Activated CD4-positive, alpha-beta T cell treated with anti-CD3 and anti-CD28 coated beads for 24 hours (primary cell): ENCODE data around the gene ZNF853.
"Not testable (repeated sequence)": the region's sequence is repeated elsewhere in the genome, so short reads cannot be mapped to it uniquely, and the experiment has no call there.

Source experiments
- DNase-seq, 2 donors: peaks; one replicate each; pipeline ENCODE4 v3.0.0-alpha.2; 2020; ENCODE audit warnings: low read depth in 2 of 2

ZNF853 gene

DNA sequence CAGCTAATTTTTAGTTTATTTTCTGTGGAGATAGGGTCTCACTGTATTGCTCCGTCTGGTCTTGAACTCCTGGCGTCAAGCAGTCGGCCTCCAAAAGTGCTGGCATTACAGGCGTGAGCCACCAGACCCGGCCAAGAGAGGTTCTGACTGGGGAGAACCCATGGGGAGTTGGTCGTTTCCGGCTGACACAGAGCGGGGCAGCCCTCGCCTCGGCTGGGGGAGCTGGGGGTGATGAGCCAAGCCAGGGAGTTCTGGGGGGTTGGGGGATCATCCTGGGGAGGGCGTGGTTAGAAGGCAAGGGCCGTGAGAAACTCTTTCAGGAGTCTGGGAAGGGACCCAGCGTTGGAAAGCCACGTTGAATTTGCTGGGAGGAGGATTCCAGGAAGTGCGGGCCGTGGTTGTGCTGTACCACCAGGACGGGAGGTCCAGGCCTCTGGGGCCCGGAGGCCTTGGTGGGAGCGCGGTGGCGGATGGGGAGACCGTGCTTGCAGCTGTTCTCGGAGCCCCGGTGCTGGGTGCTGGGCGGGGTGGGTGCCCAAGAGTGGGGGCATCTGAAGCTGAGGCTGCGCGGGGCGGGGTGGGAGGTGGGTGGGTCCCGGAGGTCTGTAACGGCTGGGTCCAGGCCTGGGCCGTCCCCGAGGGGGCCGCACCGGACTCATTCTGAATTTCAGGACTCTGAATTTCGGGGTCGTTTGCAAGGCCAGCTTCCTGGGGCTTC is 8.4 kb upstream of the ZNF853 start:
- DNase-seq, result no peak

DNA sequence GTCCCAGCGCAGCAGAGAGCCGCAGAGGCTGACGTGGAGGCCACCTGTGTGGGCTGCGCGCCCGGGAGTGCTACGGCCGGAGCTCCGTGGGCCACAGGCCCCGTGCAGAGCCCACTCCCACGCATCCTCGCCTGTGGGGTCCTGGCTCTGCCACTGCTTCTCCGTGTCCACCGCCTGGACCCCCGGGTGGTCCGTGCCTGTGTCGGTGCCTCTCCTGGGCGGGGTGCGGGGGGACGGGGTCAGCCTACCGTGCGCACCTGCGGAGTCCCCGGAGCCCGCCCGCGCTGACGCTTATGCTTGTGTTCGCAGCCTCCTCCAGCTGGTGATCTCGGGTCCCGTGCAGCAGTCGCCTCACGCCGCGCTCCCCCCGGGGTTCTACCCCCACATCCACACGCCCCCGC is 7.8 kb upstream of the ZNF853 start:
- no peak for DNase-seq

DNA sequence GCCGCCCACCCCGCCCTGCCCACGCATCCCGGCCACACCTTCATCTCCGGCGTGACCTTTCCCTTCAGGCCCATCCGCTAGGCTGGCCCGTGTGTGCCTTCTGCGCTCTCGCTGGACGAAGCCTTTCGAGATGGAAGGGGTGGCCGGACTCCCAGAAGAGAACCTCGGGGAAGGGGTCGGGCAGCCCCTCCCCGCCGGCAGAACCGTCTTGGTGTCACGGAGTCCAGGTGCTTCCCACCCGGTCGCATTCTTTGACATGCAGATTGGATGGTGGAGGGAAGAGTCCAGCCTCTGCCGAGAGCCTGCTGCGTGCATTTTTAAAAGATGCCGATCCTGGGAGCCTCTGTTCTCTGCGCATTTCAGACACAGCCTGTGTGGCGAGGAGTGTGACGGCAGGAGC is 7.3 kb upstream of the ZNF853 start:
- no peak for DNase-seq

DNA sequence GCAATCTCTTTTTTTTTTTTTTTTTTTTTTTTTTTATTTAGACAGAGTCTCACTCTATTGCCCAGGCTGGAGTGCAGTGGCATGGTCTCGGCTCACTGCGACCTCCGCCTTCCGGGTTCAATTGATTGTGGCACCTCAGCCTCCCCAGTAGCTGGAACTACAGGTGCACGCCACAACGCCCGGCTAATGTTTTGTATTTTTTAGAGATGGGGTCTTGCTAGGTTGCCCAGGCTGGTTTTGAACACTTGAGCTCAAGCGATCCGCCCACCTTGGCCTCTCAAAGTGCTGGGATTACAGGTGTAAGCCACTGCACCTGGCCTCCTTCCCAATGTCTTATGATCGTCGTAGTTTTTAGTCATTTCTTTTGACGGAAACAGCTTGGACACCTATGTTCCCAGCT is 6.6 kb upstream of the ZNF853 start:
- DNase-seq, result no peak

DNA sequence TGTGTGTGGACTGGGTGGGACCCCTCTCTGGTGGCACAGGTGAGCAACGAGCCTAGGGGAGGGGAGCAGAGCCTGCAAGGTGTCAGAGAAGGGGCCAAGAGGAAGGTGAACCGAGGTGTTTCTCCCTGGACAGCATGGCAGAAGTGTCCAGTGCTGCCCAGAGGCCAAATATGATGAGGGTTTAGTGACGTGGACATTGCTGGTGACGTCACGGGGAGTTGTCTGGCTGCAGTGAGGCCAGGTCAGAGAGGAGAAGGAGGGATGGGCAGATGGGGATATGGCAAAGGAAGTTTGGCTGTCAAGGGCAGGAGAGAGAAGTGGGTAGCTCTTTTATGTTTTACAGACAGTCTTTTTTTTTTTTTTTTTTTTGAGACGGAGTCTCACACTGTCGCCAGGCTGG is 2.6 kb upstream of the ZNF853 start:
- DNase-seq, result no peak

DNA sequence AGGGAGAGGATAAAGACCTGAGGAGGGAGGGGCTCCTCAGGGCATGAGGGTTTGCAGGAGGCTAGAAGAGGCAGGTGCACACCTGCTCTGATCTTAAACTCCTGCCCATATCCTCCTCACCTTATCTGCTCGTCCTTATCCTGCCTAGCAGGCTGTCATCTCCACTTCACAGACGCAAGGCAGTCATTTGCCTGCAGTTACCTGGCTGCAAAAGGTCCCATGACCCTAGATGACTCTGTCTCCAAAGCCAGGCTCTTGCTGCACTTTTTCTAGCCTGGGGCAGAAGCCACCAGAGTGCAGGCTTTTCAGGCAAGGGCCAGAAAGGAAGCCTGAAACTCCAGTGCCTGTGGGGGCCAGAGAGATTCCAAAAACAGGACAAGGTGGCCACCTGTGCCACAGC is 1.7 kb upstream of the ZNF853 start:
- DNase-seq, result no peak

DNA sequence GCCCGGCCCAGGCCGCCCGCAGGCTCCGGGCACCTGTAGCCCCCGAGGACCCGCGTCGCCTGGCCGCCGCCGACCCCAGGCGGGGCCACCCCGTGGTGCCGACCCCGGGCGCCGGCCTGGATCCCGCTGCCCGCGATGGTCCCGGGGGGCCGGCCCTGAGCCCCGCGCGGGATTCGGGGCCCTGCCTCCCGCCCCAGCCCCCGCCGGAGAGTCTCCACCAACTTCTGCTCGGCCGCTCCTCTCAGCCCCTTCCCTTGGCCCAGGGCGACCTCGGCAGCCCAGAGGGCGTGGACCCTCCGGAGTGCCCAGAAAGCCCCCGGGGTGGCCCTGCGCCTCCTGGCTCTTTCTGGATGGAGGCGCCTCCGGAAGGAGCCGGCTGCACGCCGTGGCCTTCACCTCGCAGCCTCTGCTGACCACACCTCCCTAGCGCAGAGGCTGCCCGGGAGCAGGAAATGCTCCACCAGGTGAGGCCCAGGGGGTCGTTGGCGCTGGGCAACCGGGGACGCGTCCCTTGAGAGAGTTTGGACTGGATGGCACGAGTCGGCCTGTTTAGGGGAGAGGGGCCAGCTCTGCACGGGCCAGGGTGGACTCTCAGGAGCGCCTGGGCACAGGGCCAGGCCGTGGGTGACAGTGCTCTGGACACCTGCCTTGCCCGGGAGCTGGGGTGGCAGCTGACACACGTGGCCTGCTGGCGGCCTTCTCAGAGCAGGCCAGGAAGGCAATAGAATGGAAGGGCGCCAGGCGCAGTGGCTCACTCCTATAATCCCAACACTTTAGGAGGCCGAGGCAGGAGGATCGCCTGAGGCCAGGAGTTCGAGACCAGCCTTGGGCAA is 529 bp downstream of the ZNF853 start:
- DNase-seq, result no peak

DNA sequence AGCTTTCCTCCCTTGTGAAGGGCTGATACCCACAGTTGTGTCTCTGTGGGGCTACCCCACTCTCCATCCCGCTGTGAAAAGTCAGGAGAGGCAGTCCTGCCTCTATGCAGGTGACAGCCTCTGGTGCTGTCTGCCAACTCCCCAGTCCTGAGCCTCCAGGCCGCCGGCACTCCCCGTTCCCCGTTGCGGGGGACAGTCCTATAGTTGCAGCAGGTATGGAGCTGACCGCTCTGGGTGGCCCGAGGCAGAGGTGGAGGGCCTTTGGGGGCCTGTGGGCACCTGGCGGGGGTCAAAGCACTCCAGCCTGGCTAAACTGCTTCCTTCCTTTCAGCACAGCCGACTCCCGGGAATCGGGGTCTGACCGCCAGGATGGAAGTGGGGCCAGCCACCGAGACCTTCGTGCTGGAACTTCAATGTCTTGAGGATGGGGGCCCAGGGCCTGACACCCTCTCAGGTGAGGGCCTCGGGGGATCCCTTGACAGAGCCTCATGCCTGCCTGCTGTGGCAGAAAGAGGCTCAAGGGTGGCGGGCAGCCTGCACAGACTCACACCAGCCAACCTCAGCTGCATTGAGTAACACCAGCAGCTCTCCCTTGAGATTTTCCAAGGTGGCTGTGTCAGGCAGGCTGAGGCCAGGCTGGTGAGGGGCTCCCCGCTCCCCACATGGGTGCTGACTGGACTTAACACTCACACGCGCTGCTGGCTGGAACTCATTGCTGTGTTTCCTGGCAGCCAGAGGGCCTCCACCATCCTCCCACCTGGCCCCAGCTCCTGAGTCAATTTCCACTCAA is 1.6 kb downstream of the ZNF853 start:
- no peak for DNase-seq

DNA sequence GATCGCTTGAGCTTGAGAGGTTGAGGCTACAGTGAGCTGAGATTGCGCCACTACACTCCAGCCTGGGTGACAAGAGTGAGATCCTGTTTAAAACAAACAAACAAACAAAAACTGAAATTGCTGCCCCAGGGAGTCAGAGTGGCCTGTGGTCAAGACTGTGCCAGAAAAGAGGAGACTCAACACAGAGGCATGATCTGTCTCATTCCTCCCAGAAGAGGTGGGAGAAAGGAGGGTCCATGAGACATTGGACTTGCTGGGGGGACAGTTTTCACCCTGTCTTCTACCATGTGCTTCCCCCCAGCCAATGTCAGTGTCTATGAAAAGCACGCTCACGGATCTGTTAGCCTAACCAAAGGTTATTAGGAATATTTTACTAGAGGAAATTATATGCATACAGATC is 3.2 kb downstream of the ZNF853 start:
- no peak for DNase-seq

DNA sequence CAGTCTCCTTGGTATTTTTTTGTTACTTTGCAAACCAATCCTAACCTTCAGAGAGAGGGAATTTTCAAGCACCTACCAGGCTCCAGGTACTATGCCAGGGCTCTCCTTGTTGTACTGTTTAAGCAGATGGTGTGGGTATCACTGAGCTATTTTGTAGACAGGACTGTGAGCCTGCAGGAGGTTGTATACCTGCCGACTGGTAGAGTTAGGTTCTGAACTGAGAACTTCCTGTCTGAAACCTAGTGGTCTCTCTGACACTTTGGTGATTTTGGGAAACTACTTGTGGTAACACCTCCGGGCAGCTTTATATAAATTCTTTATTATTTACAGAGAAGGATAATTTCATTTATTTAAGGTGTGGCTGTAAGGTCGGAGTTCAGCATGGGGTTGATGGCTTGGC is 4.6 kb downstream of the ZNF853 start:
- DNase-seq, result no peak

DNA sequence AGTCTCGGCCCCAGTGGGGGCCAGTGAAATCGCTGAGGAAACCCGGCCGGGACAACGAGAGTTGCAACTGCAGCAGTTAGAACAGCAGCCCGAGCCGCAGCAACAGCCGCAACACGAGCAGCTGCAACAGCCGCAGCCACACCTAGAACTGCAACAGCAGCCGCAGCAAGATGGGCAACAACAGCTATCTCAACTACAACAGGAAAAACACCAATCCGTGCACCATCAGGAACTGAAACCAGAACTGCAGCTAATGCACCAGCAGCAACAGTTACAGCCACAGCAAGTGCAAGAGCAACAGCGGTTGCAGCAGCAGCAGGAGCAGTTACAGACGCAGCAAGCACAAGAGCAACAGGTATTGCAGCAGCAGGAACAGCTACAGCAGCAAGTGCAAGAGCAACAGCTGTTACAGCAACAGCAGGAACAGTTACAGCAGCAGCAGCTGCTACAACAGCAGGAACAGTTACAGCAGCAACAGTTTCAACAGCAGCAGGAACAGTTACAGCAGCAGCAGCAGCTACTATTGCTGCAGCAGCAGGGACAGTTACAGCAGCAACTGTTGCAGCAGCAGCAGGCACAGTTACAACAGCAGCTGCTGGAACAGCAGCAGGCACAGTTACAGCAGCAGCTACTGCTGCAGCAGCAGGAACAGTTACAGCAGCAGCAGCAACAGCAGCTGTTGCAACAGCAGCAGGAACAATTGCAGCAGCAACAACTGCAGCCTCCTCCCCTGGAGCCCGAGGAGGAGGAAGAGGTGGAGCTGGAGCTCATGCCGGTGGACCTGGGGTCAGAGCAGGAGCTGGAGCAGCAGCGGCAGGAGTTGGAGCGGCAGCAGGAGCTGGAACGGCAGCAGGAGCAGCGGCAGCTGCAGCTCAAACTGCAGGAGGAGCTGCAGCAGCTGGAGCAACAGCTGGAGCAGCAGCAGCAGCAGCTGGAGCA is 6.1 kb downstream of the ZNF853 start:
- no peak for DNase-seq

DNA sequence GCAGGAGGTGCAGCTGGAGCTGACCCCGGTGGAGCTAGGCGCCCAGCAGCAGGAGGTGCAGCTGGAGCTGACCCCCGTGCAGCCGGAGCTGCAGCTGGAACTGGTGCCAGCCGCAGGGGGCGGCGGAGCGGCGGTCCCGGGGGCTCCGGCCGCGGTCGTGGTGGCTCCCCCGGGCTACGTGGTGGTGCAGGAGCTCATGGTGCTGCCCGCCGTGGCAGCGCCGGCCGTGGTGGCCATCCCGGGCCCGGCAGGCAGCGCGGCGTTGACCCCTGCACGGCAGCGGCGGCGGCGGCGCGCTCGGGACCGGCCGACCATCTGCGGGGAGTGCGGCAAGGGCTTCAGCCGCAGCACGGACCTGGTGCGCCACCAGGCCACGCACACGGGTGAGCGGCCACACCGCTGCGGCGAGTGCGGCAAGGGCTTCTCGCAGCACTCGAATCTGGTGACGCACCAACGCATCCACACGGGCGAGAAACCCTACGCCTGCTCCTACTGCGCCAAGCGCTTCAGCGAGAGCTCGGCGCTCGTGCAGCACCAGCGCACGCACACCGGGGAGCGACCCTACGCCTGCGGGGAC is 6.8 kb downstream of the ZNF853 start:
- no peak for DNase-seq

DNA sequence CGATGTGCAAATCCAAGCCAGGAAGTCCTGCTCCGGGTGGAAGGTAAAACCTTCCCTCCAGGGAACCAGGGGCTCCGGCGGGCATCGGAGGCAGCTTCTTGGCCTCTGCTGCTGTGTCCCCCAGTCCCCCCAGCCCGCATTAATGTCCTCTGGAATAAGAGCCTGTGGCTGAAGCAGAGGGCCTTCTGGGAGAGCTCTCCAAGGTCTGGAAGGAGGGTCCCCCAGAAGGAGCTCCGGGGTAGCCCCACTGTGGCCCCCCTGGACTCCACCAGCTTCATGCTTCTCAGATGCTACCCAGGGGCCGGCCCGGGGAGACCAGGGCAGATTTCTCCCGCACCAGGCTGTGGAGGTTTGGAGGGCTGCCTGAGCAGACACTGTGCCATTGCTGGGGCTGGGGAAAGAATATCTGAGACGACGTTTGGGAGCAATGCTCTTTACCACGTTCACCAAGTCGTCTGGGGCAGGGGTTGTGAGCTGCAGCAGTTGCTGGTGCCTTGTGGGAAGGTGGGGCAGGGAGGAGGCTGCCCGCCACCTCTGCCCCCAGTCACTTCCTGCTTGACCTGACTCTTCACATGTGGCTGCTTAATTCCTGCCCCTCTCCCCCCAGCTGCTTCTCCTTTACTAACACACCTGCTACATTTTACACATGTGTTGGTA is 8.3 kb downstream of the ZNF853 start:
- DNase-seq, result no peak

DNA sequence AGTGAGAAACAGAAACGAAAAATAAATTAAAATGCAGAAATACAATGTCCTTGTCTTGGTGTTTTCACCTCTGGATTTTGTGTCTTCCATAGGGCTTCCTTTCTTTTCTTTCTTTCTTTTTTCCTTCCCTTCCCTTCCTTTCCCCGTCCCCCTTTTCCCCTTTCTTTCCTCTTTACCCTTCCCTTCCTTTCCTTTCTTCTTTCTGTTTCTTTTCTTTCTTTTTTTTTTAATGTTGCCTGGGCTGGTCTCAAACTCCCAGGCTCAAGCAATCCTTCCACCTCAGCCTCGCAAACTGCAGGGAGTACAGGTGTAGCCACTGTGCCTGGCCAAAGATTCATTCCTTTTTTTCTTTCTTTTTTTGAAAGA is 8.8 kb downstream of the ZNF853 start:
- DNase-seq, result no peak

DNA sequence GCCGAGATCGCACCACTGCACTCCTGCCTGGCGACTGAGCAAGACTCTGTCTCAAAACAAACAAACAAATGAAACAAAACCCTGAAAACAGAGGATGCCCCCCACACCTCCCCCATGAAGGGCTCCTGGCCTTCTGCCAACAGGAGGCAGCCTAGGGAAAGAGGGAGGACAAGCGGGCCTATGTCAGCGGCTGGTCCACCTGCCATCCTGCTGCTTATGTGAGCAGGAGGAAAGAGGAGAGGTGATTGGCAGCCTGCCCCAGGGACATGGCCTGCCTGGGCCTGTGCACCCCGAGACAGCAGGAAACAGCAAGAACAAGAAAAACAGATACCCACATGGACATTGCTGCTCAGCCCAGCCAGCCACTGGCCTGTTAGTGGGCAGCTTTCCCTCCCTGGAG is 12.6 kb downstream of the ZNF853 start:
- no peak for DNase-seq

DNA sequence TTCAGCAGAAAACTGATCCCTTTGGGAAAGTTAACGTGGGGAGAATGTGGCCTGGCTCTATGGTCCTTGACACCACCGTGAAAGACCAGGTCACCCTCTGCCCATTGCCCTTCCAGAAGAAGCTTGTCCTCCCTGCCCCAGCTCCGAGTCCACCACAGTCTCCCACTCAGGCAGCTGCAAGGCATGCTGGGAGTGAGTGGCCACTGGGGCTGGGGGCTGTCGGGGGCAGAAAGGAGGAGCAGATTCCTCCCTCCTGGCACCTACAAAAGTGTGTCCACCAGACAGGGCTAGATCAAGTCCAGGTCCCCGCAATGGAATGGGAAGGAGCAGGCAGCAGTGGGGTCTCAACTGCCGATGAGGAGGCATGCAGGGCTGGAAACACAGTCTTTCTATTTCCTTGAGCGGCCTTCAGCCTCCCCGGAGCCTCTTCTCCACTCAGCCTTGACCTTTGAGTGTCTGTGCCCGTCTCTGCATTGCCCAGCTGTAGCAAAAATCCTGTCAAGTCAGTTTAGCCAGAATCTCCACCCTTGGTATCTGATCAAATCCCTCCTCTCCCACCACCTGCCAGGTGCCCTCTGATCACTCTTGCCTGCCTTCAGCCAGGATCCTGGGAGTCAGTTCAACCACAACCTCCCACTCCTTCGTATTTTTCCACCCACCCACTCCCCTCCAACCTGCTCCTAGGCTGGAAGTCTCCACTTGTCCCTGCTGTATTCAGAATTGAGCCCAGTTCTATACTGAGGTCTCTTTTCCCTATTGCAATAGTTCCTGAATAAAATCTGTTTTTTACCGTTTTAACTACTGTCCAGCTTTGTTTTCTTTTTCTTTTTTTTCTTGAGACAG is 14.8 kb downstream of the ZNF853 start:
- no peak for DNase-seq

DNA sequence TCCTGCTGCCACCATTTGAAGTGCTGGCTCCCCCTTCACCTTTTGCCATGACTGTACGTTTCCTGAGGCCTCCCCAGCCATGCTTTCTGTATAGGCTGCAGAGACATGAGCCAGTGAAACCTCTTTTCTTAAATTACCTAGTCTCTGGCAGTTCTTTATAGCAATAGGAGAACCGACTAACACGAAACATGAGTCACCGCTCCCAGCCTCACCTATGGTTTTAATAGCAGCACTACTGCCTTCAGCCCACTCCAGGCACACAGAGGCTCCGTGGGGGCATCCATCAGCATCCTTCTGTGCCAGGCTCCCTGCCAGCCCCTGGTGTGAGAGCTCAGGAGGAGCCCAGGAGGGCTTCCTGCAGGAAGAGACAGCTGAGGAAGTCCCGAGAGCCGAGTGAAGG is 16.2 kb downstream of the ZNF853 start:
- no peak for DNase-seq

DNA sequence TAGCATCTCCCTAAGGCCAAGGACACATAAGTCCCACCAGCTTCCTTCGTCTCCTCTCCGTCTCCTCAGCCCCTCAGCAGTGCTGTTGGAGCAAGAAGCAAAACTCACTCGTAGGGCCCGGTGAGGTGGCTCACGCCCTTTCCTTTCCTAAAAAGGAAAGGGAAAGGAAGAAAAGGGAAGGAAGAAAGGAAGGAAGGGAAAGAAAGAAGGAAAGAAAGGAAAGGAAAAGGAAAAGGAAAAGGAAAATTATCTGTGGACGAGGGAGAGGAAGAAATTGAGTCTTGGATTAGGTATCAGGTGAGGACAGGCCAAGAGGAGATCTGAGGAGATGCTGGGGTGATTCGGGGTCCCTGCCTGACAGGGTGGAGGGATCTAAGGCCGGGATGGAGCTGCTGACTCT is 18.6 kb downstream of the ZNF853 start:
- no peak for DNase-seq

DNA sequence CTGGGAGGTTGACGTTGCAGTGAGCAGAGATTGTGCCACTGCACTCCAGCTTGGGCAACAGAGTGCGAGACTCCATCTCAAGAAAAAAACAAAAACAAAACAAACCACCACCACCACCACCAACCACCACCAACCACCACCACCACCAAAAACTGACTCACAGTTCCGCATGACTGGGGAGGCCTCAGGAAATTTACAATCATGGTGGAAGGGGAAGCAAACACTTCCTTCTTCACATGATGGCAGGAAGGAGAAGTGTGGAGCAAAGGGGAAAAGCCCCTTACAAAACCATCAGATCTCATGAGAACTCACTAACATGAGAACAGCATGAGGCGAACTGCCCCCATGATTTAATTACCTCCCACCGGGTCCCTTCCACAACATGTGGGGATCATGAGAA is 19.6 kb downstream of the ZNF853 start:
- not testable (repeated sequence) for DNase-seq
